Measurements from ENCODE around the gene WDR47.

GRCh38 chr1:109020693-109021257, 21.1 kb downstream of the WDR47 start:
- TF ChIP-seq CTCF (IDR thresholded peaks at IDR 0.05; ENCODE audit: poor library complexity, severe bottlenecking), result no peak
- no peak for TF ChIP-seq EZH2 (IDR thresholded peaks at IDR 0.05; ENCODE audit: borderline replicate concordance, insufficient read depth, low read length, poor library complexity, severe bottlenecking)
- no peak for TF ChIP-seq EP300 (conservative IDR thresholded peaks at IDR 0.05; ENCODE audit: poor library complexity, severe bottlenecking)
- no peak for TF ChIP-seq MXI1 (conservative IDR thresholded peaks at IDR 0.05; ENCODE audit: poor library complexity, severe bottlenecking)
- TF ChIP-seq SMC3 (conservative IDR thresholded peaks at IDR 0.05; ENCODE audit: poor library complexity), result no peak
- TF ChIP-seq REST (IDR thresholded peaks at IDR 0.05; ENCODE audit: borderline replicate concordance), result no peak
- no peak for TF ChIP-seq POLR2AphosphoS5 (IDR thresholded peaks at IDR 0.05)
- TF ChIP-seq TAF1 (IDR thresholded peaks at IDR 0.05; ENCODE audit: low read depth), result no peak

Data from neural cell (in vitro differentiated cells).